GM23338 (cell line): ENCODE data around the gene PACSIN3. TPM values are rescaled to one million over a fixed set of nuclear protein-coding genes. Genes with fewer than 3 reads are reported as not detected.

Experiments
- ATAC-seq: fragments of 200-7000 bp; cut with Tn5 transposase; 3 replicates; pipeline ENCODE4 v1.9.1; 2020
- DNase-seq: peaks from one replicate; pipeline ENCODE4 v3.0.0-alpha.2; 2015; ENCODE audit warnings: low spot score
- H2AFZ ChIP-seq: fragments of 200-600 bp; sonication (generic); 2 replicates; pipeline ENCODE4 v1.8.0; 2016; ENCODE audit warnings: antibody characterized with exemption, mild to moderate bottlenecking, moderate library complexity
- H3F3A ChIP-seq: fragments of 200-600 bp; sonication (generic); replicated peaks from 2 replicates; pipeline ENCODE4 v1.8.0; 2017; ENCODE audit warnings: antibody characterized with exemption, mixed run types, low read depth
- H3K27ac ChIP-seq: fragments of 200-600 bp; sonication (generic); 2 replicates; pipeline ENCODE4 v1.6.1; 2016; ENCODE audit warnings: low read depth
- H3K27me3 ChIP-seq: fragments of 200-600 bp; sonication (generic); 2 replicates; pipeline ENCODE4 v1.8.0; 2016; ENCODE audit warnings: mild to moderate bottlenecking, mixed run types, moderate library complexity; ENCODE audit not compliant: insufficient read depth
- H3K36me3 ChIP-seq: fragments of 200-600 bp; sonication (generic); 2 replicates; pipeline ENCODE4 v1.8.0; 2016; ENCODE audit warnings: mild to moderate bottlenecking; ENCODE audit not compliant: insufficient read depth
- H3K4me1 ChIP-seq: fragments of 200-600 bp; sonication (generic); 2 replicates; pipeline ENCODE4 v1.8.0; 2016; ENCODE audit warnings: mild to moderate bottlenecking, moderate library complexity; ENCODE audit not compliant: insufficient read depth
- H3K4me2 ChIP-seq: fragments of 200-600 bp; sonication (generic); 2 replicates; pipeline ENCODE4 v1.7.1; 2017; ENCODE audit warnings: mixed run types
- H3K4me3 ChIP-seq: fragments of 200-600 bp; sonication (generic); 2 replicates; pipeline ENCODE4 v1.6.1; 2016; ENCODE audit warnings: mixed run types
- H3K79me2 ChIP-seq: fragments of 200-600 bp; sonication (generic); replicated peaks from 2 replicates; pipeline ENCODE4 v1.8.0; 2017; ENCODE audit warnings: mild to moderate bottlenecking; ENCODE audit not compliant: insufficient read depth
- H3K9me2 ChIP-seq: fragments of 200-600 bp; sonication (generic); 2 replicates; pipeline ENCODE4 v1.8.0; 2017; ENCODE audit not compliant: insufficient read depth
- H4K20me1 ChIP-seq: fragments of 200-600 bp; sonication (generic); replicated peaks from 2 replicates; pipeline ENCODE4 v1.8.0; 2017; ENCODE audit warnings: mild to moderate bottlenecking; ENCODE audit not compliant: insufficient read depth
- H3K27ac Mint-ChIP-seq: 2 replicates; pipeline ENCODE4 v1.8.0; 2020; ENCODE audit warnings: inconsistent platforms, mild to moderate bottlenecking, moderate library complexity, mixed read lengths
- H3K27me3 Mint-ChIP-seq: 3 replicates; pipeline ENCODE4 v1.8.0; 2022; ENCODE audit warnings: low read depth, mild to moderate bottlenecking, moderate library complexity, mixed read lengths, inconsistent platforms; ENCODE audit not compliant: insufficient read depth, poor library complexity
- H3K36me3 Mint-ChIP-seq: 3 replicates; pipeline ENCODE4 v1.8.0; 2021; ENCODE audit warnings: low read depth, mild to moderate bottlenecking, inconsistent platforms, moderate library complexity, mixed read lengths
- H3K4me1 Mint-ChIP-seq: 3 replicates; pipeline ENCODE4 v1.8.0; 2020; ENCODE audit warnings: mild to moderate bottlenecking, inconsistent platforms, mixed read lengths
- H3K4me3 Mint-ChIP-seq: 3 replicates; pipeline ENCODE4 v1.8.0; 2021; ENCODE audit warnings: moderate library complexity, mild to moderate bottlenecking, inconsistent platforms, mixed read lengths
- H3K9me3 Mint-ChIP-seq: 3 replicates; pipeline ENCODE4 v1.8.0; 2020; ENCODE audit warnings: moderate library complexity, mild to moderate bottlenecking, inconsistent platforms, mixed read lengths
- EZH2 ChIP-seq: fragments of 200-600 bp; sonication (generic); IDR thresholded peaks from one replicate; pipeline ENCODE4 v1.8.0; 2017; ENCODE audit warnings: antibody characterized with exemption, mild to moderate bottlenecking, low read depth; ENCODE audit not compliant: unreplicated experiment
- NANOG ChIP-seq: IDR thresholded peaks from 2 replicates; pipeline ENCODE4 v1.6.1; 2016; ENCODE audit warnings: antibody characterized with exemption, borderline replicate concordance
- POLR2AphosphoS5 ChIP-seq: IDR thresholded peaks from 2 replicates; pipeline ENCODE4 v1.6.1; 2016; ENCODE audit warnings: antibody characterized with exemption, low read depth
- STAT1 ChIP-seq: IDR thresholded peaks from one replicate; pipeline ENCODE4 v1.6.1; 2016; ENCODE audit warnings: antibody characterized with exemption; ENCODE audit not compliant: unreplicated experiment
- ZNF114 ChIP-seq: fragments of 250-450 bp; sonication (Bioruptor Pico); IDR thresholded peaks from 2 replicates; pipeline ENCODE4 v1.5.0; 2020; ENCODE audit warnings: mild to moderate bottlenecking, moderate library complexity
- ZNF331 ChIP-seq: fragments of 250-450 bp; sonication (Bioruptor Pico); IDR thresholded peaks from 2 replicates; pipeline ENCODE4 v1.5.0; 2020; ENCODE audit warnings: low read depth, mild to moderate bottlenecking, moderate library complexity
- long read RNA-seq: library from polyadenylated mRNA; unstranded; transcript quantifications from one replicate; pipeline ENCODE4 v2.0.0, GENCODE V29; 2020; ENCODE audit not compliant: unreplicated experiment
- polyA plus RNA-seq: library from polyadenylated mRNA; unstranded; fragments of >200 nt; fragmentation: Nextera tagmentation; extraction: Ambion mirVana; gene quantifications from 2 replicates; pipeline ENCODE4 v1.2.1, GENCODE V29; 2016
- total RNA-seq: library from RNA; depleted of rRNA; stranded (reverse); fragments of >200 nt; shearing (Covaris generic); gene quantifications from 2 replicates; pipeline ENCODE4 v1.2.3, GENCODE V29; 2014; rRNA removed
- TF ChIP-seq, protein P1 (sequence below), 2 experiments: fragments of 200-600 bp in 1 of 2; sonication (generic) in 1 of 2; conservative IDR thresholded peaks; 2 replicates each; pipeline versions ENCODE4 v1.5.1 to v1.6.1; 2016 to 2017; ENCODE audit warnings: antibody characterized with exemption in 2 of 2, low read depth in 2 of 2, mild to moderate bottlenecking in 2 of 2, moderate library complexity in 1 of 2
- TF ChIP-seq, protein P2 (sequence below): IDR thresholded peaks from 2 replicates; pipeline ENCODE4 v1.6.1; 2016; ENCODE audit warnings: antibody characterized with exemption
- TF ChIP-seq, protein P3 (sequence below): IDR thresholded peaks from one replicate; pipeline ENCODE4 v1.6.1; 2018; ENCODE audit warnings: antibody characterized with exemption; ENCODE audit not compliant: unreplicated experiment

PACSIN3 gene
- total RNA-seq (66.5 and 72.1 TPM in 2 replicates), polyA plus RNA-seq (38.8 and 39.6 TPM in 2 replicates)
- long read RNA-seq, transcript PACSIN3-201 (11 exons, 1,843 nt) = major isoform, 25 of 37 reads
- long read RNA-seq, partial matches to known transcripts = 4 of 37 reads
- long read RNA-seq, other reads (novel, unspliced or antisense) = 8 of 37 reads

DNA sequence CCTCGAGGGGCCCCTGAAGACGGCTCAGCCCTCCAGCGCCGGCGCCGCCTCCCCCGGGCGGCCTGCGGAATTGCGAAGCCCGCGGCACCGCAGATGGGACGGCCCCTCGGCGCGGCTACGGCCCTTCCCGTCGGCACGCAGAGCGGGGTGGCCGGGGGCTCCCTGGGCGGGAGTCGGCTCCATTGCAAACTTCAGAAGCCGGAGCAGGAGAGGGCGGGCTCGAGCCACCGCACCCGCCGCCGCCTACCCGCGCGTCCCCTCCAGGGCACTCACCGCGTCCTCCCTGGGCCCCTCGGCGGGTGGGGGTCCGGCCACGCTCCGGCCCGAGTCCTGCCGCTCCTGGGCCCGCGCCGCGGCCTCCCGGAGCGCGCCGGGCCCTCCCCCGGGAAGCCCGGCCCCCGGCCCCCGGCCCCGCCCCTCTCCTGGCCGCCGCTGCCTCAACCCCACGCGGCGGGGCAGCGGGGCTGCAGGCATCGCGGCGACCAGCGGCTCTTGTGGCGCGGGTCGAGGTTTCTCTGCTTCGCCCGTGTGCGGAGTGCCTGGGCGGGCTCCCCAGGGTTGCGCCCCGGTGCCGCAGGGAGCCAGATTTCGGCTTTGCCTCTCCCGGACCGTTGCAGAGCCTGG lies at the start of gene PACSIN3:
PACSIN3 (minus strand) TSS at position 359 of the 624 bp plus-strand sequence. CDS start 3,707 bp downstream, outside the sequence.
- Histone ChIP-seq H3K79me2 (peaks cover 24% of the 10 kb centered on the region), H4K20me1 (no peaks in the 10 kb centered on the region; the same call in 1 of the 2 replicates), H3K4me2 (peak within 1 kb of the TSS; percentile 99), H3K4me1 (peaks cover 15% of the 10 kb centered on the region), H2AFZ (peak within 1 kb of the TSS; percentile 98), H3K36me3 (no peaks in the 10 kb centered on the region), H3F3A (peaks cover 35% of the 10 kb centered on the region), H3K4me3 (peak within 1 kb of the TSS; percentile 96), H3K27me3 (peaks cover 20% of the 10 kb centered on the region), H3K9me2 (no peaks in the 10 kb centered on the region), H3K27ac (peak within 1 kb of the TSS; percentile 98)
- TF ChIP-seq, protein P1, sequence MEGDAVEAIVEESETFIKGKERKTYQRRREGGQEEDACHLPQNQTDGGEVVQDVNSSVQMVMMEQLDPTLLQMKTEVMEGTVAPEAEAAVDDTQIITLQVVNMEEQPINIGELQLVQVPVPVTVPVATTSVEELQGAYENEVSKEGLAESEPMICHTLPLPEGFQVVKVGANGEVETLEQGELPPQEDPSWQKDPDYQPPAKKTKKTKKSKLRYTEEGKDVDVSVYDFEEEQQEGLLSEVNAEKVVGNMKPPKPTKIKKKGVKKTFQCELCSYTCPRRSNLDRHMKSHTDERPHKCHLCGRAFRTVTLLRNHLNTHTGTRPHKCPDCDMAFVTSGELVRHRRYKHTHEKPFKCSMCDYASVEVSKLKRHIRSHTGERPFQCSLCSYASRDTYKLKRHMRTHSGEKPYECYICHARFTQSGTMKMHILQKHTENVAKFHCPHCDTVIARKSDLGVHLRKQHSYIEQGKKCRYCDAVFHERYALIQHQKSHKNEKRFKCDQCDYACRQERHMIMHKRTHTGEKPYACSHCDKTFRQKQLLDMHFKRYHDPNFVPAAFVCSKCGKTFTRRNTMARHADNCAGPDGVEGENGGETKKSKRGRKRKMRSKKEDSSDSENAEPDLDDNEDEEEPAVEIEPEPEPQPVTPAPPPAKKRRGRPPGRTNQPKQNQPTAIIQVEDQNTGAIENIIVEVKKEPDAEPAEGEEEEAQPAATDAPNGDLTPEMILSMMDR (conservative IDR thresholded peaks at IDR 0.05; ENCODE audit: low read depth in 2 of 2) = no peak
- TF ChIP-seq POLR2AphosphoS5 = peak; percentile 66; the same call in 1 of the 2 replicates
- TF ChIP-seq, protein P2, sequence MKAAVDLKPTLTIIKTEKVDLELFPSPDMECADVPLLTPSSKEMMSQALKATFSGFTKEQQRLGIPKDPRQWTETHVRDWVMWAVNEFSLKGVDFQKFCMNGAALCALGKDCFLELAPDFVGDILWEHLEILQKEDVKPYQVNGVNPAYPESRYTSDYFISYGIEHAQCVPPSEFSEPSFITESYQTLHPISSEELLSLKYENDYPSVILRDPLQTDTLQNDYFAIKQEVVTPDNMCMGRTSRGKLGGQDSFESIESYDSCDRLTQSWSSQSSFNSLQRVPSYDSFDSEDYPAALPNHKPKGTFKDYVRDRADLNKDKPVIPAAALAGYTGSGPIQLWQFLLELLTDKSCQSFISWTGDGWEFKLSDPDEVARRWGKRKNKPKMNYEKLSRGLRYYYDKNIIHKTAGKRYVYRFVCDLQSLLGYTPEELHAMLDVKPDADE = no peak
- H3K9me3 Mint-ChIP-seq = no peaks in the 10 kb centered on the region
- peak within 1 kb of the TSS; percentile 94 for H3K27ac Mint-ChIP-seq
- ATAC-seq = peak; percentile 12
- peak within 1 kb of the TSS; percentile 85 for H3K4me3 Mint-ChIP-seq
- H3K36me3 Mint-ChIP-seq = no peaks in the 10 kb centered on the region; the same call in 2 of the 3 replicates
- peak; percentile 62 for DNase-seq
- peaks cover 19% of the 10 kb centered on the region for H3K27me3 Mint-ChIP-seq
- H3K4me1 Mint-ChIP-seq = peaks cover 16% of the 10 kb centered on the region

DNA sequence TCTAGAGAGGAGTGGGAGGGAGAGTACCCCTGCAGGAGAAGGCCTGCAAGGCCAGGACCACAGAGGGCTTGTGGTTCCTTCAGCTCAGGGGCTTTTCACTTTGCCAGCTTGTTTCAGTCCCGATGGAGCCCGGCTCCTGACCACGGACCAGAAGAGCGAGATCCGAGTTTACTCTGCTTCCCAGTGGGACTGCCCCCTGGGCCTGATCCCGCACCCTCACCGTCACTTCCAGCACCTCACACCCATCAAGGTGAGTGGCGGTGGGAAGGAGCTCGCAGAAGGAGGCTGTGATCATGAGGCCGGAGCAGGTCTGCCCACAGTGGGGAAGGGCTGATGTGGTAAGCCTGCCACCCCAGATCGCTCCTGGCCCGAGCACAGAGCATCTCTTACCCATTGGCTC lies 48.9 kb upstream of the PACSIN3 start:
- peak overlapping the region; percentile 24; the same call in 1 of the 2 replicates for H3K27ac Mint-ChIP-seq
- H3K36me3 Mint-ChIP-seq = peaks cover 46% of the 10 kb centered on the region
- H2AFZ ChIP-seq = no peak overlapping the region
- no peaks in the 10 kb centered on the region for H3K9me2 ChIP-seq
- H3K79me2 ChIP-seq = no peaks in the 10 kb centered on the region
- no peaks in the 10 kb centered on the region for H3K9me3 Mint-ChIP-seq
- H3F3A ChIP-seq = peaks cover 13% of the 10 kb centered on the region; the same call in 1 of the 2 replicates
- H3K36me3 ChIP-seq = peaks cover 15% of the 10 kb centered on the region
- H3K4me1 Mint-ChIP-seq = peaks cover 12% of the 10 kb centered on the region; the same call in 2 of the 3 replicates
- ATAC-seq (no peak), DNase-seq (no peak)
- no peaks in the 10 kb centered on the region for H3K27me3 ChIP-seq
- H4K20me1 ChIP-seq = no peaks in the 10 kb centered on the region; the same call in 1 of the 2 replicates
- H3K4me3 ChIP-seq = no peak overlapping the region
- no peak overlapping the region for H3K4me3 Mint-ChIP-seq
- no peak overlapping the region for H3K4me2 ChIP-seq
- H3K4me1 ChIP-seq = no peaks in the 10 kb centered on the region
- H3K27me3 Mint-ChIP-seq = peaks cover 7% of the 10 kb centered on the region
- no peak overlapping the region for H3K27ac ChIP-seq
- TF ChIP-seq, protein P1 (conservative IDR thresholded peaks at IDR 0.05; ENCODE audit: low read depth in 2 of 2) = no peak
- no peak for TF ChIP-seq NANOG
- TF ChIP-seq POLR2AphosphoS5 = no peak
- TF ChIP-seq, protein P3, sequence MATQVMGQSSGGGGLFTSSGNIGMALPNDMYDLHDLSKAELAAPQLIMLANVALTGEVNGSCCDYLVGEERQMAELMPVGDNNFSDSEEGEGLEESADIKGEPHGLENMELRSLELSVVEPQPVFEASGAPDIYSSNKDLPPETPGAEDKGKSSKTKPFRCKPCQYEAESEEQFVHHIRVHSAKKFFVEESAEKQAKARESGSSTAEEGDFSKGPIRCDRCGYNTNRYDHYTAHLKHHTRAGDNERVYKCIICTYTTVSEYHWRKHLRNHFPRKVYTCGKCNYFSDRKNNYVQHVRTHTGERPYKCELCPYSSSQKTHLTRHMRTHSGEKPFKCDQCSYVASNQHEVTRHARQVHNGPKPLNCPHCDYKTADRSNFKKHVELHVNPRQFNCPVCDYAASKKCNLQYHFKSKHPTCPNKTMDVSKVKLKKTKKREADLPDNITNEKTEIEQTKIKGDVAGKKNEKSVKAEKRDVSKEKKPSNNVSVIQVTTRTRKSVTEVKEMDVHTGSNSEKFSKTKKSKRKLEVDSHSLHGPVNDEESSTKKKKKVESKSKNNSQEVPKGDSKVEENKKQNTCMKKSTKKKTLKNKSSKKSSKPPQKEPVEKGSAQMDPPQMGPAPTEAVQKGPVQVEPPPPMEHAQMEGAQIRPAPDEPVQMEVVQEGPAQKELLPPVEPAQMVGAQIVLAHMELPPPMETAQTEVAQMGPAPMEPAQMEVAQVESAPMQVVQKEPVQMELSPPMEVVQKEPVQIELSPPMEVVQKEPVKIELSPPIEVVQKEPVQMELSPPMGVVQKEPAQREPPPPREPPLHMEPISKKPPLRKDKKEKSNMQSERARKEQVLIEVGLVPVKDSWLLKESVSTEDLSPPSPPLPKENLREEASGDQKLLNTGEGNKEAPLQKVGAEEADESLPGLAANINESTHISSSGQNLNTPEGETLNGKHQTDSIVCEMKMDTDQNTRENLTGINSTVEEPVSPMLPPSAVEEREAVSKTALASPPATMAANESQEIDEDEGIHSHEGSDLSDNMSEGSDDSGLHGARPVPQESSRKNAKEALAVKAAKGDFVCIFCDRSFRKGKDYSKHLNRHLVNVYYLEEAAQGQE = no peak
- TF ChIP-seq ZNF331 (CRISPR knock-in tag) = no peak
- TF ChIP-seq ZNF114 (CRISPR knock-in tag) = no peak
- TF ChIP-seq EZH2 = no peak
- TF ChIP-seq STAT1 = no peak
